Measurements from ENCODE around the gene CACNA1A.

Gene CACNA1A

GRCh38 chr19:13220847-13221246 is 285.4 kb downstream of the CACNA1A start:
- H3K27me3 ChIP-seq (ENCODE audit: insufficient read depth, low read length): peaks cover 10% of the 10 kb centered on the region; the same call in 1 of the 2 replicates
- H3F3A ChIP-seq (ENCODE audit: insufficient read depth, low read length): no peaks in the 10 kb centered on the region
- H3K4me2 ChIP-seq (ENCODE audit: low read length): no peak overlapping the region
- H3K9me2 ChIP-seq (ENCODE audit: low read depth, low read length): no peaks in the 10 kb centered on the region
- no peaks in the 10 kb centered on the region for H3K79me2 ChIP-seq (ENCODE audit: insufficient read depth, low read length)
- H3K9me3 ChIP-seq (ENCODE audit: low read length): no peaks in the 10 kb centered on the region
- H3K4me3 ChIP-seq (ENCODE audit: low read depth, low read length, poor library complexity, severe bottlenecking): no peak overlapping the region
- H4K20me1 ChIP-seq (ENCODE audit: insufficient read depth, low read length): no peaks in the 10 kb centered on the region
- H3K36me3 ChIP-seq (ENCODE audit: insufficient read depth, low read length): no peaks in the 10 kb centered on the region
- no peak overlapping the region for H3K27ac ChIP-seq (ENCODE audit: low read depth, low read length, poor library complexity, severe bottlenecking)
- TF ChIP-seq EZH2 (IDR thresholded peaks at IDR 0.05; ENCODE audit: borderline replicate concordance, low read length): no peak
- no peak overlapping the region for H3K9ac ChIP-seq (ENCODE audit: low read length)
- H3K4me1 ChIP-seq (ENCODE audit: insufficient read depth, low read length, severe bottlenecking): no peaks in the 10 kb centered on the region
- no peak overlapping the region for H2AFZ ChIP-seq (ENCODE audit: low read length)

GRCh38 chr19:13215572-13216380 is 290.5 kb downstream of the CACNA1A start:
- Histone ChIP-seq H3K36me3 (ENCODE audit: insufficient read depth, low read length) (no peaks in the 10 kb centered on the region), H3K9me3 (ENCODE audit: low read length) (no peaks in the 10 kb centered on the region), H3K4me1 (ENCODE audit: insufficient read depth, low read length, severe bottlenecking) (no peaks in the 10 kb centered on the region), H3K79me2 (ENCODE audit: insufficient read depth, low read length) (no peaks in the 10 kb centered on the region), H2AFZ (ENCODE audit: low read length) (no peak overlapping the region), H3K9me2 (ENCODE audit: low read depth, low read length) (no peaks in the 10 kb centered on the region), H3K9ac (ENCODE audit: low read length) (no peak overlapping the region), H3K4me2 (ENCODE audit: low read length) (no peak overlapping the region), H3F3A (ENCODE audit: insufficient read depth, low read length) (no peaks in the 10 kb centered on the region), H3K27me3 (ENCODE audit: insufficient read depth, low read length) (peaks cover 10% of the 10 kb centered on the region; the same call in 1 of the 2 replicates), H4K20me1 (ENCODE audit: insufficient read depth, low read length) (no peaks in the 10 kb centered on the region), H3K4me3 (ENCODE audit: low read depth, low read length, poor library complexity, severe bottlenecking) (no peak overlapping the region), H3K27ac (ENCODE audit: low read depth, low read length, poor library complexity, severe bottlenecking) (no peak overlapping the region)
- TF ChIP-seq EZH2 (IDR thresholded peaks at IDR 0.05; ENCODE audit: borderline replicate concordance, low read length): no peak

- Histone ChIP-seq H3K4me1 (ENCODE audit: insufficient read depth, low read length, severe bottlenecking) (no peaks in the 10 kb centered on the region), H3K4me3 (ENCODE audit: low read depth, low read length, poor library complexity, severe bottlenecking) (no peak overlapping the region), H3K27me3 (ENCODE audit: insufficient read depth, low read length) (peaks cover 13% of the 10 kb centered on the region), H3K9me3 (ENCODE audit: low read length) (no peaks in the 10 kb centered on the region), H2AFZ (ENCODE audit: low read length) (no peak overlapping the region), H3K9me2 (ENCODE audit: low read depth, low read length) (no peaks in the 10 kb centered on the region), H3K36me3 (ENCODE audit: insufficient read depth, low read length) (no peaks in the 10 kb centered on the region), H4K20me1 (ENCODE audit: insufficient read depth, low read length) (no peaks in the 10 kb centered on the region), H3K4me2 (ENCODE audit: low read length) (no peak overlapping the region), H3K79me2 (ENCODE audit: insufficient read depth, low read length) (no peaks in the 10 kb centered on the region), H3K9ac (ENCODE audit: low read length) (no peak overlapping the region), H3F3A (ENCODE audit: insufficient read depth, low read length) (no peaks in the 10 kb centered on the region), H3K27ac (ENCODE audit: low read depth, low read length, poor library complexity, severe bottlenecking) (no peak overlapping the region)
- no peak for TF ChIP-seq CTCF (IDR thresholded peaks at IDR 0.05; ENCODE audit: low read length)
- no peak for TF ChIP-seq EZH2 (IDR thresholded peaks at IDR 0.05; ENCODE audit: borderline replicate concordance, low read length)
Measured at GRCh38 chr19:13214036-13214730, 292.1 kb downstream of the CACNA1A start.

GRCh38 chr19:13212759-13213330 is 293.4 kb downstream of the CACNA1A start:
- Histone ChIP-seq H3K79me2 (ENCODE audit: insufficient read depth, low read length) (no peaks in the 10 kb centered on the region), H4K20me1 (ENCODE audit: insufficient read depth, low read length) (no peaks in the 10 kb centered on the region), H3K4me2 (ENCODE audit: low read length) (no peak overlapping the region), H3K9me2 (ENCODE audit: low read depth, low read length) (no peaks in the 10 kb centered on the region), H3K9ac (ENCODE audit: low read length) (no peak overlapping the region), H2AFZ (ENCODE audit: low read length) (no peak overlapping the region), H3K27me3 (ENCODE audit: insufficient read depth, low read length) (peaks cover 13% of the 10 kb centered on the region), H3K4me1 (ENCODE audit: insufficient read depth, low read length, severe bottlenecking) (peaks cover 9% of the 10 kb centered on the region), H3F3A (ENCODE audit: insufficient read depth, low read length) (no peaks in the 10 kb centered on the region), H3K9me3 (ENCODE audit: low read length) (no peaks in the 10 kb centered on the region), H3K27ac (ENCODE audit: low read depth, low read length, poor library complexity, severe bottlenecking) (no peak overlapping the region), H3K36me3 (ENCODE audit: insufficient read depth, low read length) (no peaks in the 10 kb centered on the region), H3K4me3 (ENCODE audit: low read depth, low read length, poor library complexity, severe bottlenecking) (no peak overlapping the region)
- TF ChIP-seq EZH2 (IDR thresholded peaks at IDR 0.05; ENCODE audit: borderline replicate concordance, low read length) (no peak), CTCF (IDR thresholded peaks at IDR 0.05; ENCODE audit: low read length) (peak; percentile 69)
